ENCODE measurements around the gene SHROOM2.
"Not testable (repeated sequence)": the region's sequence is repeated elsewhere in the genome, so short reads cannot be mapped to it uniquely, and the experiment has no call there.

SHROOM2 gene

DNA sequence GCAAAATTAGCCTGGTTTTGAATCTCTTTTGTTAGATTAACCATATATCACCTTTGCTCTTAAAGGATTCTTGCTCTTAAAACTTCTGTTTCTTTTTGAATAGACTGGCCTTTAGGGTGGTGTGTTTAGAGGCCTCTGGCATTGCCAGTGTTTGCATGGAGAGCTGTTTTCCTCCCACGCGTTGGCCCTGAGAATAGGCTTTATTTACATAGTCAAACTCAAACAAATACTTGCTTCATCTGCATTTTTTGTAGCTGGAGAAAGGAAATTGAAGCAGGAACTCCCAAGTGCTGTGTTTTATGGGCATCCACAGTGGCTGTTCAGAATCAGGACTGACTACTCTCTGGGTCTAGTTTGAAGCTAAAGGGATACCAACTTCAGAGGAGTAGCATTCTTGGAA lies 2.7 kb downstream of the SHROOM2 start:
- Histone ChIP-seq H3K9ac (ENCODE audit: low read depth, low read length) (no peak overlapping the region), H3K27me3 (ENCODE audit: control insufficient read depth, insufficient read depth, low read length) (peaks cover 31% of the 10 kb centered on the region), H3K4me2 (ENCODE audit: low read length) (no peak overlapping the region), H3K4me1 (ENCODE audit: control insufficient read depth, insufficient read depth, low read length) (no peaks in the 10 kb centered on the region), H3K9me3 (replicated peaks; ENCODE audit: low read length) (peaks cover 5% of the 10 kb centered on the region), H3K36me3 (ENCODE audit: insufficient read depth, low read length) (no peaks in the 10 kb centered on the region), H3K4me3 (ENCODE audit: low read length) (no peak overlapping the region)

DNA sequence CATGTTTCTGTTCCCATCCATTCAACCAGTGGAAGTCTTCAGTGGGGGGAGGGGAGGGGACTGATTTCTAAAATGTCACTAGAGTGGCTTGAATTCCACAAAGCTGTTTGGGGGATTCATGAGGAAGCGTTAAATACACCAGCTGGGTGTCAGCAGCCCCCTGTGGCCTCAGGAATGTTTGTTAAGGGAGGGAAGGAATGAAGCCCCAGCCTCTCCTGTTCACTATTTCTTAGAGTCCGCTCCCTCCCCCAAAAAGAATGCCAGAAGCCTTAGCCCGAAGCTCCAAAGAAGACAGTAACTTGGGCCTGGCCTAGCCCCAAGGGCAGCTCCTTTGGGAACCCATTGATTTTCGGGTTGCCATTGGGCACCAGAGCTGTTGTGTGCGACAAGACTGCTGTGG lies 3.3 kb downstream of the SHROOM2 start:
- H3K9me3 ChIP-seq (replicated peaks; ENCODE audit: low read length), result peaks cover 5% of the 10 kb centered on the region
- no peak overlapping the region for H3K9ac ChIP-seq (ENCODE audit: low read depth, low read length)
- no peak overlapping the region for H3K4me2 ChIP-seq (ENCODE audit: low read length)
- no peak overlapping the region for H3K4me3 ChIP-seq (ENCODE audit: low read length)
- H3K4me1 ChIP-seq (ENCODE audit: control insufficient read depth, insufficient read depth, low read length), result no peaks in the 10 kb centered on the region
- peaks cover 30% of the 10 kb centered on the region for H3K27me3 ChIP-seq (ENCODE audit: control insufficient read depth, insufficient read depth, low read length)
- H3K36me3 ChIP-seq (ENCODE audit: insufficient read depth, low read length), result no peaks in the 10 kb centered on the region

- Histone ChIP-seq H3K4me1 (ENCODE audit: control insufficient read depth, insufficient read depth, low read length) (no peaks in the 10 kb centered on the region), H3K9ac (ENCODE audit: low read depth, low read length) (no peak overlapping the region), H3K36me3 (ENCODE audit: insufficient read depth, low read length) (no peaks in the 10 kb centered on the region), H3K4me2 (ENCODE audit: low read length) (no peak overlapping the region), H3K27me3 (ENCODE audit: control insufficient read depth, insufficient read depth, low read length) (peaks cover 22% of the 10 kb centered on the region), H3K4me3 (ENCODE audit: low read length) (no peak overlapping the region), H3K9me3 (replicated peaks; ENCODE audit: low read length) (no peaks in the 10 kb centered on the region)
These were observed 4.6 kb downstream of the SHROOM2 start for GRCh38 chrX:9790866-9791265.

DNA sequence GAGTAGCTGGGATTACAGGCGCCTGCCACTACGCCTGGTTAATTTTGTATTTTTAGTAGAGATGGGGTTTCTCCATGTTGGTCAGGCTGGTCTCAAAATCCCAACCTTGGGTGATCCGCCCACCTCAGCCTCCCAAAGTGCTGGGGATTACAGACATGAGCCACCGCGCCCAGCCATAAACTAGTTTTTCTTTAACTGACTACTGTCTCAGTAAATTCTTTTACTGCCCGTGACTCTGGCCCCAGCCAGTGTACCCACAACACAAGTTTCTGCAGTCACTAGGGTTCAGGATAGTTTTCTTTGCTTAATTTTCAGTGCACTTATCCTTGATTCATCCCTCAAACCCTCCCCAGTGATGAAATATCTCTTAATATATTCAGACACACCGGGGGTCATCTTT lies 8.3 kb downstream of the SHROOM2 start:
- no peak overlapping the region for H3K9ac ChIP-seq (ENCODE audit: low read depth, low read length)
- no peaks in the 10 kb centered on the region for H3K9me3 ChIP-seq (replicated peaks; ENCODE audit: low read length)
- no peaks in the 10 kb centered on the region for H3K36me3 ChIP-seq (ENCODE audit: insufficient read depth, low read length)
- no peak overlapping the region for H3K4me2 ChIP-seq (ENCODE audit: low read length)
- no peak overlapping the region for H3K4me3 ChIP-seq (ENCODE audit: low read length)
- no peaks in the 10 kb centered on the region for H3K4me1 ChIP-seq (ENCODE audit: control insufficient read depth, insufficient read depth, low read length)
- peaks cover 3% of the 10 kb centered on the region for H3K27me3 ChIP-seq (ENCODE audit: control insufficient read depth, insufficient read depth, low read length)

DNA sequence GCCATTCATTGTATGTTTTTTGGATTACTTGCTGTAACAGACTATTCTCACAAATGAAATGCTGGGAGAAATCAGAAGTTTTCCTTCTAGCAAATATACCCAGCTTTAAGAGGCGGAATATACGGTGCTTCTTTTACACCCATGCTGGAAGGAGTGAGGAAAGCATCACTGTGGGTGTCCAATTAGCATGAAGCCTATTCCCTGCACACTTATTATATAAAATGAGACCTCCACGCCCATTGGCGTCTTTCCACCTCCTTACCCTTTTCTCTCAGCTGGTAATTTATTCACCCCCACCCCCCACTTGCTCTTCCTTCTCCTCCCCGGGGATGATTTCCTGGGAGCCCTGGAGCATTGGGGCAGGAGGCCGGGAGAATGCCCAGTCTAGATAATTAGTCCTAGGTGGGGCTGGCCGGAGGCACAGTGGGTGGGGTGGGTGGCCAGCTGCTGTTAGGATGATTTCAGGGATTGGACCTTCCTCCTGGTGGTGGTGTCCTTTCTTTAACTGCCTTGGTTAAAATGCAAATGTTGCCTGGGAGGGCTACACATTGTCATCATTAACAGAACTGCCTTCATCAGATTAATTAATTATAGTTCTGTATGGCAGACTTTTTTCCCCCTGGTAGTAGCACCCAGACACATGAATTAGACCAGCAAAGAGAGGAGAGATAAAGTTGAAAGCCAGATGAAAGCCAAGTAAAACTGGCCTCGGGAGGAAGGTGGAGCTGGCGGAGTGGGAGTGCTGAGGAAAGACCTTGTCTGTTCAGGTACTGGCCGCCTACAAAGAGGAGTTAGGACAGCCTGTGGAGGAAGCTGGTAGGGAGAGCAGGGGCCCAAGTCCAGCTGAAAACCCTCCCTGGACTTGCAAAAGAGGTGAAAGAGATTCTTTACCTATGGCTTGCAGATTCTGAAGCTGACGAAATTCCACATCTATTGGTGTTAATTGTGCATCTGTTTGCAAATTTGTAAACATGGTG lies 11.4 kb downstream of the SHROOM2 start:
- Histone ChIP-seq H3K9me3 (replicated peaks; ENCODE audit: low read length) (no peaks in the 10 kb centered on the region), H3K4me3 (ENCODE audit: low read length) (no peak overlapping the region), H3K36me3 (ENCODE audit: insufficient read depth, low read length) (no peaks in the 10 kb centered on the region), H3K27me3 (ENCODE audit: control insufficient read depth, insufficient read depth, low read length) (peaks cover 3% of the 10 kb centered on the region), H3K4me1 (ENCODE audit: control insufficient read depth, insufficient read depth, low read length) (no peaks in the 10 kb centered on the region), H3K9ac (ENCODE audit: low read depth, low read length) (no peak overlapping the region), H3K4me2 (ENCODE audit: low read length) (no peak overlapping the region)

- Histone ChIP-seq H3K9me3 (replicated peaks; ENCODE audit: low read length) (no peaks in the 10 kb centered on the region), H3K4me1 (ENCODE audit: control insufficient read depth, insufficient read depth, low read length) (no peaks in the 10 kb centered on the region), H3K4me2 (ENCODE audit: low read length) (no peak overlapping the region), H3K9ac (ENCODE audit: low read depth, low read length) (no peak overlapping the region), H3K36me3 (ENCODE audit: insufficient read depth, low read length) (no peaks in the 10 kb centered on the region), H3K27me3 (ENCODE audit: control insufficient read depth, insufficient read depth, low read length) (peaks cover 3% of the 10 kb centered on the region), H3K4me3 (ENCODE audit: low read length) (no peak overlapping the region)
These were observed 16.5 kb downstream of the SHROOM2 start for GRCh38 chrX:9802737-9803136.

GRCh38 chrX:9804444-9804843 lies 18.2 kb downstream of the SHROOM2 start:
- H3K4me2 ChIP-seq (ENCODE audit: low read length), result no peak overlapping the region
- H3K36me3 ChIP-seq (ENCODE audit: insufficient read depth, low read length), result no peaks in the 10 kb centered on the region
- H3K4me1 ChIP-seq (ENCODE audit: control insufficient read depth, insufficient read depth, low read length), result no peaks in the 10 kb centered on the region
- H3K9ac ChIP-seq (ENCODE audit: low read depth, low read length), result no peak overlapping the region
- H3K27me3 ChIP-seq (ENCODE audit: control insufficient read depth, insufficient read depth, low read length), result no peaks in the 10 kb centered on the region
- no peak overlapping the region for H3K4me3 ChIP-seq (ENCODE audit: low read length)
- H3K9me3 ChIP-seq (replicated peaks; ENCODE audit: low read length), result no peaks in the 10 kb centered on the region

GRCh38 chrX:9805956-9806355 lies 19.7 kb downstream of the SHROOM2 start:
- H3K27me3 ChIP-seq (ENCODE audit: control insufficient read depth, insufficient read depth, low read length), result no peaks in the 10 kb centered on the region
- no peak overlapping the region for H3K4me3 ChIP-seq (ENCODE audit: low read length)
- H3K4me2 ChIP-seq (ENCODE audit: low read length), result no peak overlapping the region
- H3K9ac ChIP-seq (ENCODE audit: low read depth, low read length), result no peak overlapping the region
- no peaks in the 10 kb centered on the region for H3K36me3 ChIP-seq (ENCODE audit: insufficient read depth, low read length)
- no peaks in the 10 kb centered on the region for H3K4me1 ChIP-seq (ENCODE audit: control insufficient read depth, insufficient read depth, low read length)
- H3K9me3 ChIP-seq (replicated peaks; ENCODE audit: low read length), result no peaks in the 10 kb centered on the region

GRCh38 chrX:9807355-9808182 lies 21.3 kb downstream of the SHROOM2 start:
- Histone ChIP-seq H3K4me2 (ENCODE audit: low read length) (no peak overlapping the region), H3K27me3 (ENCODE audit: control insufficient read depth, insufficient read depth, low read length) (no peaks in the 10 kb centered on the region), H3K9me3 (replicated peaks; ENCODE audit: low read length) (no peaks in the 10 kb centered on the region), H3K4me3 (ENCODE audit: low read length) (no peak overlapping the region), H3K9ac (ENCODE audit: low read depth, low read length) (no peak overlapping the region), H3K4me1 (ENCODE audit: control insufficient read depth, insufficient read depth, low read length) (no peaks in the 10 kb centered on the region), H3K36me3 (ENCODE audit: insufficient read depth, low read length) (no peaks in the 10 kb centered on the region)

DNA sequence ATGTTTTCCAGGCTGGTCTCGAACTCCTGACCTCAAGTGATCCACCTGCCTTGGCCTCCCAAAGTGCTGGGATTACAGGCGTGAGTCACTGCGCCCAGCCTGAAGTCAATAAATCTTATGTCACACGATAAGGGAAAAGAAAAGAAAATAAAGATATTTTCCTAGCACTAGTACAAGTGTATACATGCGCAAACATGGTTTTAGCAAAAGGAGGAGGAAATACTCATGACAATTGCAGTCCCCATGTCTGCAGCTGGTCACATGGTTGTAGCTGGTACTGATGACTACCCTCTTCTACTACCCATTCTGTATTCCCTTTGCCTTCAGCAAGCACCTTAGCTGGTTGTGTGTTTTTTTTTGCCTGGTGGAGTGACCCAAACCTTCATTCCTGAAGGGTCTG lies 23.6 kb downstream of the SHROOM2 start:
- not testable (repeated sequence) for H3K27me3 ChIP-seq (ENCODE audit: control insufficient read depth, insufficient read depth, low read length); H3K9ac ChIP-seq (ENCODE audit: low read depth, low read length); H3K4me3 ChIP-seq (ENCODE audit: low read length); H3K4me2 ChIP-seq (ENCODE audit: low read length); H3K36me3 ChIP-seq (ENCODE audit: insufficient read depth, low read length); H3K9me3 ChIP-seq (replicated peaks; ENCODE audit: low read length); H3K4me1 ChIP-seq (ENCODE audit: control insufficient read depth, insufficient read depth, low read length)

- H3K4me3 ChIP-seq (ENCODE audit: low read length); H3K4me2 ChIP-seq (ENCODE audit: low read length); H3K27me3 ChIP-seq (ENCODE audit: control insufficient read depth, insufficient read depth, low read length); H3K9me3 ChIP-seq (replicated peaks; ENCODE audit: low read length); H3K36me3 ChIP-seq (ENCODE audit: insufficient read depth, low read length); H3K9ac ChIP-seq (ENCODE audit: low read depth, low read length); H3K4me1 ChIP-seq (ENCODE audit: control insufficient read depth, insufficient read depth, low read length): not testable (repeated sequence)
These were observed 24.9 kb downstream of the SHROOM2 start for GRCh38 chrX:9811086-9811485.

All from skeletal muscle satellite cell (primary cell).